Lower lobe of right lung (tissue), 2 donors: Measurements from ENCODE around the gene SPATS2. TPM values are rescaled to one million over a fixed set of nuclear protein-coding genes. Genes with fewer than 3 reads are reported as not detected.
"Not testable (repeated sequence)": the region's sequence is repeated elsewhere in the genome, so short reads cannot be mapped to it uniquely, and the experiment has no call there.

Experiments used
- ATAC-seq, 2 donors: fragments of 200-7000 bp; cut with Tn5 transposase; one replicate each; pipeline ENCODE4 v1.9.1; 2020 to 2022; ENCODE audit warnings: mild to moderate bottlenecking in 2 of 2, moderate library complexity in 2 of 2
- DNase-seq: peaks from one replicate; pipeline ENCODE4 v3.0.0-alpha.2; 2020
- H3K27ac ChIP-seq: fragments of 200-600 bp; one replicate; pipeline ENCODE4 v1.8.0; 2022
- H3K27me3 ChIP-seq: fragments of 200-600 bp; one replicate; pipeline ENCODE4 v1.8.0; 2022; ENCODE audit warnings: low read depth
- H3K36me3 ChIP-seq: fragments of 200-600 bp; one replicate; pipeline ENCODE4 v1.8.0; 2022; ENCODE audit warnings: mild to moderate bottlenecking
- H3K4me1 ChIP-seq: fragments of 200-600 bp; one replicate; pipeline ENCODE4 v1.8.0; 2022
- H3K4me3 ChIP-seq: fragments of 200-600 bp; one replicate; pipeline ENCODE4 v1.8.0; 2022; ENCODE audit warnings: mild to moderate bottlenecking
- H3K9me3 ChIP-seq: fragments of 200-600 bp; one replicate; pipeline ENCODE4 v1.8.0; 2022
- CTCF ChIP-seq: fragments of 200-600 bp; IDR thresholded peaks from one replicate; pipeline ENCODE4 v1.8.0; 2022; ENCODE audit warnings: antibody characterized with exemption, mild to moderate bottlenecking
- intact Hi-C: fragments of 100-400 bp; cut with DNase I; formaldehyde crosslinking; loops from one replicate; pipeline ENCODE4 v1.11.0; 2022
- total RNA-seq: library from RNA; stranded (reverse); fragmentation: NEBNext Ultra II Directional; extraction: Animal tissue kit (Norgen Biotek cat#: 25700); gene quantifications from one replicate; pipeline ENCODE4 v1.2.1, GENCODE V29; 2021
- donor health status: DM: no; HTN: yes; CAD: no; lungs with severe emphysema.

The SPATS2 gene
- total RNA-seq, 1 donor from 2014 or later: 17.3 TPM

GRCh38 chr12:49531745-49532144, 164.5 kb downstream of the SPATS2 start:
- Histone ChIP-seq H3K4me3 (no peak overlapping the region), H3K27me3 (peaks cover 14% of the 10 kb centered on the region), H3K4me1 (no peaks in the 10 kb centered on the region), H3K9me3 (no peaks in the 10 kb centered on the region), H3K36me3 (peaks cover 8% of the 10 kb centered on the region), H3K27ac (no peak overlapping the region)
- intact Hi-C loops: no loop called here
- DNase-seq: no peak
- ATAC-seq: no peak
- TF ChIP-seq CTCF: no peak

- no peak overlapping the region for H3K27ac ChIP-seq
- no peak for TF ChIP-seq CTCF
- DNase-seq: no peak
- peaks cover 14% of the 10 kb centered on the region for H3K4me1 ChIP-seq
- H3K27me3 ChIP-seq: peaks cover 30% of the 10 kb centered on the region
- no peak for ATAC-seq
- H3K36me3 ChIP-seq: no peaks in the 10 kb centered on the region
- intact Hi-C loops: no loop called here
- no peaks in the 10 kb centered on the region for H3K9me3 ChIP-seq
- no peak overlapping the region for H3K4me3 ChIP-seq
Measured at GRCh38 chr12:49533331-49533730, 166.1 kb downstream of the SPATS2 start.

- peaks cover 33% of the 10 kb centered on the region for H3K27me3 ChIP-seq
- intact Hi-C loops, H3K4me3 ChIP-seq, H3K36me3 ChIP-seq, H3K27ac ChIP-seq, DNase-seq, H3K9me3 ChIP-seq, ATAC-seq: not testable (repeated sequence)
- peaks cover 16% of the 10 kb centered on the region for H3K4me1 ChIP-seq
Measured at GRCh38 chr12:49534122-49534521, 166.9 kb downstream of the SPATS2 start.

- H3K27me3 ChIP-seq: peaks cover 39% of the 10 kb centered on the region
- no peak for DNase-seq
- H3K27ac ChIP-seq: no peak overlapping the region
Measured at GRCh38 chr12:49534731-49535278, 167.5 kb downstream of the SPATS2 start.

GRCh38 chr12:49535921-49536525, 168.8 kb downstream of the SPATS2 start:
- DNase-seq: no peak
- peaks cover 16% of the 10 kb centered on the region for H3K4me1 ChIP-seq
- intact Hi-C loops: no loop called here
- H3K9me3 ChIP-seq: no peaks in the 10 kb centered on the region
- H3K36me3 ChIP-seq: no peaks in the 10 kb centered on the region
- no peak for ATAC-seq
- H3K27me3 ChIP-seq: peaks cover 48% of the 10 kb centered on the region
- H3K4me3 ChIP-seq: no peak overlapping the region
- TF ChIP-seq CTCF: no peak
- no peak overlapping the region for H3K27ac ChIP-seq

More at GRCh38 chr12:49534731-49535278, 167.5 kb downstream of the SPATS2 start:
- no peaks in the 10 kb centered on the region for H3K36me3 ChIP-seq
- intact Hi-C loops: no loop called here
- no peak for TF ChIP-seq CTCF
- H3K9me3 ChIP-seq: no peaks in the 10 kb centered on the region
- no peak for ATAC-seq
- H3K4me3 ChIP-seq: no peak overlapping the region
- H3K4me1 ChIP-seq: peaks cover 16% of the 10 kb centered on the region

GRCh38 chr12:49536526-49537071, 169.3 kb downstream of the SPATS2 start:
- Histone ChIP-seq H3K27me3 (peaks cover 48% of the 10 kb centered on the region), H3K4me3 (no peak overlapping the region), H3K36me3 (no peaks in the 10 kb centered on the region), H3K27ac (no peak overlapping the region), H3K9me3 (no peaks in the 10 kb centered on the region), H3K4me1 (peaks cover 16% of the 10 kb centered on the region)
- DNase-seq (no peak), ATAC-seq (no peak)
- TF ChIP-seq CTCF: no peak
- intact Hi-C loops: no loop called here
